ENCODE data around the gene ZFYVE21.

GRCh38 chr14:103727313-103727980 is 11.8 kb downstream of the ZFYVE21 start:
- no peak for TF ChIP-seq CTCF (IDR thresholded peaks at IDR 0.05)
- TF ChIP-seq POLR2AphosphoS5 (IDR thresholded peaks at IDR 0.05), result no peak
- no peak for TF ChIP-seq EP300 (IDR thresholded peaks at IDR 0.05)

Measured in gastroesophageal sphincter (tissue), 3 donors.